MCF 10A (cell line): Measurements from ENCODE around the gene TATDN2. TPM values are rescaled to one million over a fixed set of nuclear protein-coding genes. Genes with fewer than 3 reads are reported as not detected.

Experiments
- BruUV-seq: library from RNA; stranded (reverse); fragments of 400-500 nt; replicated peaks from 2 replicates; lab custom pipeline; 2021; lab: Mats Ljungman, UMichigan
- CTCF ChIA-PET: fragments of 300-600 bp; sonication (Branson Sonifier 250); formaldehyde crosslinking; extraction: SDS; loops from one replicate; lab custom pipeline; 2021; ENCODE audit warnings: antibody characterized with exemption, inconsistent platforms; lab: Yijun Ruan, JAX
- POLR2A ChIA-PET: fragments of 300-600, 350-650 bp; sonication (Branson Sonifier 250); formaldehyde crosslinking; extraction: SDS; loops from one replicate; lab custom pipeline; 2020; ENCODE audit warnings: antibody characterized with exemption, inconsistent platforms; lab: Yijun Ruan, JAX
- DNase-seq: peaks from one replicate; pipeline ENCODE4 v3.0.0-alpha.2; 2018; ENCODE audit not compliant: unreplicated experiment
- H3K27ac Mint-ChIP-seq: one replicate; pipeline ENCODE4 v1.8.0; 2022; ENCODE audit warnings: mild to moderate bottlenecking, low read depth, mixed read lengths; ENCODE audit not compliant: unreplicated experiment
- H3K27me3 Mint-ChIP-seq: one replicate; pipeline ENCODE4 v1.8.0; 2022; ENCODE audit warnings: mixed read lengths; ENCODE audit not compliant: insufficient read depth, unreplicated experiment
- H3K36me3 Mint-ChIP-seq: one replicate; pipeline ENCODE4 v1.8.0; 2022; ENCODE audit warnings: mild to moderate bottlenecking, moderate library complexity, mixed read lengths; ENCODE audit not compliant: insufficient read depth, unreplicated experiment
- H3K4me1 Mint-ChIP-seq: one replicate; pipeline ENCODE4 v1.8.0; 2022; ENCODE audit warnings: mixed read lengths; ENCODE audit not compliant: insufficient read depth, unreplicated experiment
- H3K4me3 Mint-ChIP-seq: one replicate; pipeline ENCODE4 v1.8.0; 2022; ENCODE audit warnings: mild to moderate bottlenecking, moderate library complexity, mixed read lengths; ENCODE audit not compliant: unreplicated experiment
- H3K9me3 Mint-ChIP-seq: one replicate; pipeline ENCODE4 v1.8.0; 2022; ENCODE audit warnings: mixed read lengths; ENCODE audit not compliant: unreplicated experiment
- intact Hi-C: fragments of 100-400 bp; cut with micrococcal nuclease; formaldehyde crosslinking; loops from 2 replicates; pipeline ENCODE4 v1.14.1; 2022
- total RNA-seq: library from RNA; stranded (reverse); gene quantifications from 2 replicates; pipeline ENCODE4 v1.2.3, GENCODE V29; 2022
- TF ChIP-seq, protein P1 (sequence below): fragments of 200-600 bp; IDR thresholded peaks from one replicate; pipeline ENCODE4 v1.8.0; 2022; ENCODE audit warnings: antibody characterized with exemption, mild to moderate bottlenecking; ENCODE audit not compliant: unreplicated experiment

The TATDN2 gene
- total RNA-seq, 1 experiment from 2014 or later, result 25.9 TPM

DNA sequence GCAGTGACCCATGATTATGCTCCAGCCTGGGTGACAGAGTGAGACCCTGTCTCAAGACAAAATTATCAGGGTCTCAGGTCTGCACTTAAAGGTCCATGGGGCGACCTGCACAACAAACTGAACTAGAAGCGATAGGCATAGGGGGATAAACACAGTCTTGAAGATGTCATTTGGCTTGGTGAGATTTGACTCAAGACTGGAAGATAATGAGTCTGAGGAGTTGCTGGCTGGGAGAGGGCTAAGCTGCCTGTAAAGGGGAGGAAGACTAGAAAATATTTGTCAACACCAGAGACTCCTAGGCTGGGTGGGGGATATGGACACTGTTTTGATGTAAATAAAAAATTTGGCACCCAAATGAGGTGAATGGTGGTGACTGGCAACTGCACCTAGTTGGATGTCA is 24.7 kb downstream of the TATDN2 start:
- no peak overlapping the region for H3K4me3 Mint-ChIP-seq
- peaks cover 63% of the 10 kb centered on the region for H3K36me3 Mint-ChIP-seq
- no peaks in the 10 kb centered on the region for H3K27me3 Mint-ChIP-seq
- TF ChIP-seq, protein P1, sequence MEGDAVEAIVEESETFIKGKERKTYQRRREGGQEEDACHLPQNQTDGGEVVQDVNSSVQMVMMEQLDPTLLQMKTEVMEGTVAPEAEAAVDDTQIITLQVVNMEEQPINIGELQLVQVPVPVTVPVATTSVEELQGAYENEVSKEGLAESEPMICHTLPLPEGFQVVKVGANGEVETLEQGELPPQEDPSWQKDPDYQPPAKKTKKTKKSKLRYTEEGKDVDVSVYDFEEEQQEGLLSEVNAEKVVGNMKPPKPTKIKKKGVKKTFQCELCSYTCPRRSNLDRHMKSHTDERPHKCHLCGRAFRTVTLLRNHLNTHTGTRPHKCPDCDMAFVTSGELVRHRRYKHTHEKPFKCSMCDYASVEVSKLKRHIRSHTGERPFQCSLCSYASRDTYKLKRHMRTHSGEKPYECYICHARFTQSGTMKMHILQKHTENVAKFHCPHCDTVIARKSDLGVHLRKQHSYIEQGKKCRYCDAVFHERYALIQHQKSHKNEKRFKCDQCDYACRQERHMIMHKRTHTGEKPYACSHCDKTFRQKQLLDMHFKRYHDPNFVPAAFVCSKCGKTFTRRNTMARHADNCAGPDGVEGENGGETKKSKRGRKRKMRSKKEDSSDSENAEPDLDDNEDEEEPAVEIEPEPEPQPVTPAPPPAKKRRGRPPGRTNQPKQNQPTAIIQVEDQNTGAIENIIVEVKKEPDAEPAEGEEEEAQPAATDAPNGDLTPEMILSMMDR, result no peak
- no peak for DNase-seq
- no TSS peak for BruUV-seq
- CTCF ChIA-PET, result interaction anchor here (0.6 to 1.1 kb wide), 3 partner anchors 10 to 1562 kb away, joined by 3 to 4 read pairs (median 3); no protein-coding TSS in a partner anchor
- H3K9me3 Mint-ChIP-seq, result no peaks in the 10 kb centered on the region
- intact Hi-C loops, result no loop called here
- POLR2A ChIA-PET, result no interaction called here
- H3K4me1 Mint-ChIP-seq, result peaks cover 16% of the 10 kb centered on the region
- no peak overlapping the region for H3K27ac Mint-ChIP-seq

DNA sequence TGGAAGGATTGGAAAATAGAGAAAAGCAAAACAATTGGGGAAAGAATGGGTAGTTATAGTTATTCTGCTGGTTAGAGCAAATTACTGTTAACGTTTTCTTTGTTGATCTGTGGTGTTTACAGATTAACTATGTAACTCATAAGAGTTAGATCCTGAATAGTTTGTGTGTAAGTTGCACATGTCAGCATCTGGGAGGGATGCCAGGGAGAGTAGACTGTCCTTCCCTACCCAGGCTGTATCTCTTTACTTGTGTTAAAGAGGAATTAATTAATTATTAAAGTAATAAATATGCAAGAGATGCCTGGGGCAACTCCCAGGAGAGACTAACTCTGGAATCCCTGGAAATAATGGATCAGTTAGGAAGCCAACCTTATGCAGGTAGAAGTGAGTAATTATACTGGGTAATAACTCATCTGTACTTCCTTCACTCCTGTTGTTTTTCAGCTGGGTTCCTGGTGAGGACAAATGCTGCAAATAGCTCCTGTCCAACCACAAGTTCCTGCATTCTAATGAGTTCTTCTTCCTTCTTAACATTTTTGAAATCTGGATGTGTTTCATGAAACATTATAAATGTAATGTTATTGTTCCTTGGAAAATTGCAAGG is 25.5 kb downstream of the TATDN2 start:
- intact Hi-C loops, result no loop called here
- ChIA-PET CTCF (interaction anchor here (0.8 to 1.1 kb wide), 2 partner anchors 12 to 13 kb away, joined by 3 read pairs; no protein-coding TSS in a partner anchor), POLR2A (interaction anchor here (0.5 to 1.2 kb wide), 3 partner anchors 10 to 46 kb away, joined by 3 read pairs; no protein-coding TSS in a partner anchor)
- no peak overlapping the region for H3K4me3 Mint-ChIP-seq
- TF ChIP-seq, protein P1, result no peak
- H3K27ac Mint-ChIP-seq, result no peak overlapping the region
- H3K9me3 Mint-ChIP-seq, result no peaks in the 10 kb centered on the region
- BruUV-seq, result no TSS peak
- peaks cover 16% of the 10 kb centered on the region for H3K4me1 Mint-ChIP-seq
- no peak for DNase-seq
- H3K36me3 Mint-ChIP-seq, result peaks cover 67% of the 10 kb centered on the region
- H3K27me3 Mint-ChIP-seq, result no peaks in the 10 kb centered on the region

DNA sequence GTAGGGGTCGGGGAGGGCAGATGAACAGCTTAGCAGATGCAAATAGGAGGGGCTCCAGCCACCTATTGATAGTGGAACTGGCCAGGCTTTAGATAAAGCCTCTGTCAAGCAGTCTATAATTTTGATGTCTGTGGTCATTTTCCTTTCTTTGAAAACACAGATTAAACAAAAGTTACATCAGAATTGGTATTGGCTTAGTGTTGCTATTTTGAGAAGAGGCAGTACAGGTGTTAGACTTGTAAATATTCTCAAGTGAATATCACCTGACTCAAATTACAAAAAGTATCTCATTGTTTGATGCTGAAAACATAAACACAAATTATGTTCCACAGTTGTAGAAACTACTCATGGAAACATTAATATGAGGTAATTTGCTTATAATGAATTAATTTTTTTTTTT is 26.3 kb downstream of the TATDN2 start:
- H3K4me3 Mint-ChIP-seq, result no peak overlapping the region
- CTCF ChIA-PET, result interaction anchor here (0.8 kb wide), 1 partner anchor 13 kb away, joined by 3 read pairs; no protein-coding TSS in a partner anchor
- intact Hi-C loops, result no loop called here
- H3K4me1 Mint-ChIP-seq, result peaks cover 16% of the 10 kb centered on the region
- H3K36me3 Mint-ChIP-seq, result peaks cover 62% of the 10 kb centered on the region
- H3K27me3 Mint-ChIP-seq, result no peaks in the 10 kb centered on the region
- POLR2A ChIA-PET, result interaction anchor here (0.5 to 1.2 kb wide), 4 partner anchors 9 to 45 kb away, joined by 3 to 6 read pairs (median 3); no protein-coding TSS in a partner anchor
- DNase-seq, result no peak
- no TSS peak for BruUV-seq
- H3K27ac Mint-ChIP-seq, result no peak overlapping the region
- no peaks in the 10 kb centered on the region for H3K9me3 Mint-ChIP-seq
- TF ChIP-seq, protein P1, result no peak

- intact Hi-C loops, result no loop called here
- ChIA-PET CTCF (no interaction called here), POLR2A (no interaction called here)
- H3K4me3 Mint-ChIP-seq, result no peak overlapping the region
- TF ChIP-seq, protein P1, result no peak
- H3K9me3 Mint-ChIP-seq, result no peaks in the 10 kb centered on the region
- no peaks in the 10 kb centered on the region for H3K27me3 Mint-ChIP-seq
- no peak overlapping the region for H3K27ac Mint-ChIP-seq
- H3K4me1 Mint-ChIP-seq, result peaks cover 16% of the 10 kb centered on the region
- no peak for DNase-seq
- no TSS peak for BruUV-seq
- H3K36me3 Mint-ChIP-seq, result peaks cover 66% of the 10 kb centered on the region
Measured at GRCh38 chr3:10277115-10277625, 28.9 kb downstream of the TATDN2 start.
